Stimulated activated CD4-positive, alpha-beta T cell treated with anti-CD3 and anti-CD28 coated beads, Interleukin-1b, Interleukin-23, amount 100 ng/mL, for 4 hours (primary cell): ENCODE results near the gene NCK2.

Experiments
- DNase-seq, 2 donors: peaks; one replicate each; pipeline ENCODE4 v3.0.0-alpha.2; 2020; ENCODE audit warnings: low read depth in 2 of 2

NCK2 gene

DNA sequence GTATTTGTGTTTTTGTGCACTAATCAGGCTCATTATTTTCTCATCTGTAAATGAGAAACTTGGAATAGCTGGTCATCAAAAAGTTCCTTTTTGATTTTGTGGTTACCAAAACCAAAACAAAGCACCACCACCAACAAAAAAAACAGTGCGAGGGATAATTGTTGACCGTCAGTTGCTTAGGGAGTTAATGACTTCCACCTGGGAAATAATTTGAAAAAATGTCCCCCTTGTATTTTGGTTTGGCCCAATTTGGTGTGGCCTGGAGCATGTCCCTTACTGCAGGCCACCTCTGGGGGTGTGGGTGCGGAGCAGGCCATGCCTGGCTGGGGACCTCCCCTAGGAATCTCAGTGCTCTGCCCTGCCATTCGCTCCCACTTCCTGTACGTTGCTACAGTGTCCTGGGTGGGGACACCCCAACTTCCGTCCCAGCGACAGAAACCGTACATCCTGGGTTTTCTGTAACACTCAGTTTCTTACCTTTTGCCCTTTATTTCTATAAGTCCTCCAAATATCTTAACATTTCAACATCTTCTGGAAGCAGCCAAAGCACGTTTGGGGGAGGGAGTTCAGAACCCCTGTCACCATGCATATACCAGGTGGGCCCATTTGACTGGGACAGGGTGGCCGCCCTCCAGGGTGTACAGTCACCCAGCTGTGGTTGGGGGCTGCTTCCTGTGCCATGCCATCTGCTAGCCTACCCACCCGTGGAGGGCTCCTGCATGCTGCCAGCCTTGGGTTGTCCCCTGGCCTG is 31.3 kb downstream of the NCK2 start:
- DNase-seq: no peak

GRCh38 chr2:105776560-105776928 is 31.8 kb downstream of the NCK2 start:
- DNase-seq: no peak

GRCh38 chr2:105777031-105777482 is 32.3 kb downstream of the NCK2 start:
- DNase-seq: no peak

- no peak for DNase-seq
Observed at GRCh38 chr2:105777506-105778055, 32.9 kb downstream of the NCK2 start.

DNA sequence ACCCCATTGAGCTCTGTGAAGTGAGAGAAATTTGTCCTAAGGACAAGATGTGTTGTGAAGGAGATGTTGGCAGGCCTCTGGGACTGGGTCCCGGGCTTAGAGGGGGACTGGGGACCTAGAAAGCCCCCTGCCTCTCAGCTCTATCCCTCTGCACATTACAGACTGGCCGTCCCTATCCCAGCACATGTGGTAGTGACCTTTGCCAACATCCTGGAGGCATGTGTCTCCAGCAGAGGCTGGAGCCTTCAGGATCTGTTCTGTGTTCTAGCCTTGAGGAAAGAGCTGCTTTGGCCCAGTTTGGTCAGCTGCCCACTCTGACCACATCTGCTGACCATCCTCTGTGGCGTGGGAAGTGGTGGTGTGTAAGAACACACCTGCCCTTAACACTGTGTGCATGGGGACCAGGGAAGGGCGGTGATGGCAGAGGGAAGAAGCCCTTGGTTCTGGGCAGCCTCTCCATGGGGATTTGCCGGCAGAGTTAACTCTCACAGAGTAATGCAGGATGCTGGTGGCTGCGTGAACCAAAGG is 33.4 kb downstream of the NCK2 start:
- no peak for DNase-seq

DNA sequence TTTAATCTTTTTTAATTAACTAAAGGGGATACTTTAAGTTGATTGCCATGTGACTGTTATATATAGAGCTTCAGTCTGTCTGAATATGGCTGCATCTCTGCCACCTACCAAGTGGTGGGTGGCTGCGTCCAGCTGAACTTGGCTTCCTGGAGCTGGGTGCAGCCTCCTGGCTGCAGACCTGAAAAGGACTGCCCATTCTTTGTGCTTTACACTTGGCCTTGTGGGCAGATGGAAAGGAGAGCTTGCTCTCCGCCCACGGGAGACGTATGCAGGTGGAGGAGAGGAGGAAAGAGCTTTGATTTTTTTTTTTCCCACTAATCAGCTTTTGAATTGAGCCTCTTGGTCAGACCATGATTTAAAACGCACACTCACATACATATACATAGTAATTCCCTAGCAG is 34.7 kb downstream of the NCK2 start:
- DNase-seq: no peak

DNA sequence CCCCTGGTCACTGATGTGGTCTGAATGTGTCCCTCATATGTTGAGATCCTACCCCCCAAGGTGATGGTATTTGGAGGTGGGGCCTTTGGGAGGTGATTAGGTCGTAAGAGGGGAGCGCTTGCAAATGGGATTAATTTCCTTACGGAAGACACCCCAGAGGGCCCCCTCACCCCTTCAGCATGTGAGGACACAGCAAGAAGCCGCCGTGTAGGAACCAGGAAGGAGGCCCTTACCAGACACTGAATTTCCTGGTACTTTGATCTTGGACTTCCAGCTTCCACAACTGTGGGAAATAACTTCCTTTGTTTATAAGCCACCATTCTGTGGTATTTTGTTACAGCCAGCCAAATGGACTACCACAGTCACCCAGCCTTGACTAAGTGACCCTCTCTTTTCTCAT is 35.9 kb downstream of the NCK2 start:
- DNase-seq: no peak

DNA sequence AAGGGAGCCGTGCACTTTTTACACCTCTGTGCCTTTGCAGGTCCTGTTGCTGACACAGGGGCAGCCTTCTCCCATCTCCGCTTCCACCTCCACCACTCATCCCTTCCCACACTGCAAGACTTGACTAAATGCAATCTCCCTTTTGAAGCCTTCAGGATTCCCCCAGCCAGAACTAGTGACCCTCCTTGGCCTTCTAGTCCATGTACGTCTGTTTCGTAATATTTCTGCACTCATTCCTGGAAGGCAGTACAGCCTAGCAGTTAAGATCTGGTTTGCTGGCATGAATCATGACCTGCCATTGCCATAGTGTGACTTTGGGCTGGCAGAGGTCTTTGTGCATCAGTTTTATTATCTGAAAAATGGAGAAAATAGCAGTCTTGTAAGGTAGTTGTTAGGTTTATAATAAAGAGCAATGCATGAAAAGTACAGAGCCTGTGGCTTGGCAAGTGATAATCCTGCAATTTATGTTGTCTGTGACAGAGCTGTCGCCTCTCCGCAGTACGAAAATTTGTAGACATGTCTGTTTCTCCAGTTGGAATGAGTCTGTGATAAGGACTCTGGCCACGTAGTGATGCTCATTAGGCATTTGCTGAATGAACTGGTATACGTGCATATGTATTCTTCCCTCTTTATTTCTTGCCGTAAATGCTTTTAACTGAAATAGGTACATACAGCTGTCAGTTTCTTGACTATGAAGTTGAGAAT is 36.7 kb downstream of the NCK2 start:
- DNase-seq: no peak

DNA sequence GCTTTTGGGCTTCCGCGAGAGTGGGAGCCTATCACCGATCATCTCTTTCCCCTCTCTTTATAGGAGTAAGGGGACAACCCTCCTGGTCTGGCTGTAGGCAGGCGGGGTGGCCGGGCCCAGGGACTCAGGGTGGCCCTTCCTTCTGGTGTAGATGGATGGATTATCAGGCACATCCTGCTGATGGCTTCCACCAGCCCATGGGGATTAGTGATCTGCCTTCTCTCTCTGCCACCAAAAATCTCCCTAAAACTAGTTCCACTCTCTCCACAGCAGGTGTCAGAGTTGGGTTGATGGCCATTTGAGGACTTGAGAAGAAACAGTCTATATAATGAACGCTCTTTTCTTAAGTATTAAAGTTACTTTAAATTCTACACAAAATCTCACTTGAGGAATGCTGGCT is 37.4 kb downstream of the NCK2 start:
- no peak for DNase-seq

GRCh38 chr2:105782646-105783045 is 37.9 kb downstream of the NCK2 start:
- no peak for DNase-seq

DNA sequence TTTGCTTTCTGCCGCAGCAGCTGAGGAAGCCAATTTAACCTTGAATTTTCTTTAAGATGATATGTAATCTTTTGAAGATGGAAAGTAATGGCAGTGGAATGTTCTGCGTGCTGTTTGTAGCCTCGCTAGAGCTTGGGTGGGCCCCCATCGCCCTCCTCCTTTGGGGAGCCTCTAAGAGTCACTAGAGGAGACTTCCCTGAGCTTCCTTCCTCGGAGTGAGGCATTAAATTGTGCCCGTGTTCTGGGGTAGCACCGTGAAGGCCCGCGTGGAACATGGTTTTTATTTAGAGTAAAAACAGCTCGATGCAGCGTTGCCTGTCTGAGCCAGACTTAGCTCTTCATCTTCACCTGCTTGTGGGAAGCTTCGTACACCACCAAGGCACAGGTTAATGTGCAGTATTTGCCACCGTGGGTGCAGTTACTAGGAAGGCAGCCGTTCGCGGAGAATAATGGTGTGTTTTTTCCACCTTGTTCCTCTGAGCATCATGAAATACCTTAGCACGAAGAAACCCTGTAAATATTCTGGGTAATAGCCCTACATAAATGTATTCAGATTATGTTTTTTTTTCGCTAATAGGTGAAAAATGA is 38.5 kb downstream of the NCK2 start:
- peak in 1 of 2 donors; percentile 39 for DNase-seq

GRCh38 chr2:105783972-105784371 is 39.3 kb downstream of the NCK2 start:
- no peak for DNase-seq

- DNase-seq: no peak
Observed at GRCh38 chr2:105784589-105784988, 39.9 kb downstream of the NCK2 start.

DNA sequence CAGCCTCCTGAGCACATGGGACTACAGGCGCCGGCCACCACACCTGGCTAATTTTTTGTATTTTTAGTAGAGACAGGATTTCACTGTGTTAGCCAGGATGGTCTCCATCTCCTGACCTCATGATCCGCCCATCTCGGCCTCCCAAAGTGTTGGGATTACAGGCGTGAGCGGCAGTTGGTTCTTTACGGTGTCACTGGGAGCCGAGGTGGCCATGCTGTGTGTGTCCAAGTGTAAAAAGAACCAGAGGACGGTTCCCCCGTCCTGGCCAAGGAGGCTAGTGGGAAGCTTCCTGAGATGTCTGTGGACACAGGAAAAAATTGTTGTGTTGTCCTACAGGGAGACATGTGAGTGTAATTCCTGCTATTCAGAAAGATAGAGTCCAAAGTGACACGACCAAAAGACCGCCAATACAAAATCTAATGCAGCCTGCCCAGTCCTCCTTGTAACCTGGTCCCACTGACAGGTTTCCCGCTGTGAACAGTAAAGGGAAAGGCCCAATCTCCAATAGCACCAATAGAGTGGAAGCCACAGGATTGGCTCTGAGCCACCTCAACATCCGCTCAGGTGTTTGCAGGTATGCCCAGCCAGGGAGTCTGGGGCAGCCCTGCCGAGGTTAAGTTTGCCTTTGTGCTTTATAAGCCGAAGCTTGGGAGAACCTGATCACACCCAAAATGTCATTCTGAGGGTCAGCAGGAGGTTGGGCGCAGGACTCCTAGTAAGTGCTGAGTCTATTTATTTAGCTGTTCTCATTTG is 40.6 kb downstream of the NCK2 start:
- DNase-seq: no peak

- no peak for DNase-seq
Observed at GRCh38 chr2:105786231-105787230, 41.8 kb downstream of the NCK2 start.

- no peak for DNase-seq
Observed at GRCh38 chr2:105787376-105788318, 42.9 kb downstream of the NCK2 start.

- DNase-seq: no peak
Observed at GRCh38 chr2:105788670-105789290, 44.1 kb downstream of the NCK2 start.

- peak in 1 of 2 donors; percentile 43 for DNase-seq
Observed at GRCh38 chr2:105789745-105790460, 45.2 kb downstream of the NCK2 start.
